Caco-2 (cell line): ENCODE data around the gene FRMD4A. TPM values are rescaled to one million over a fixed set of nuclear protein-coding genes. Genes with fewer than 3 reads are reported as not detected.

ENCODE experiments used
- BruUV-seq: library from RNA; stranded (reverse); fragments of 400-500 nt; replicated peaks from 2 replicates; lab custom pipeline; 2021; lab: Mats Ljungman, UMichigan
- CTCF ChIA-PET: fragments of 300-600 bp; sonication (Branson Sonifier 250); formaldehyde crosslinking; loops from one replicate; lab custom pipeline; 2022; ENCODE audit warnings: antibody characterized with exemption; lab: Charles Lee
- POLR2A ChIA-PET: fragments of 300-600 bp; sonication (Branson Sonifier 250); formaldehyde crosslinking; loops from one replicate; lab custom pipeline; 2022; ENCODE audit warnings: antibody characterized with exemption; lab: Charles Lee
- DNase-seq, 2 experiments: peaks; one replicate each; pipeline versions ENCODE4 v3.0.0 to v3.0.0-alpha.2; 2020 to 2022
- H3K27me3 ChIP-seq: replicated peaks from 2 replicates; pipeline ENCODE4 v1.6.0; 2011; ENCODE audit warnings: low read length; ENCODE audit not compliant: control insufficient read depth, insufficient read depth
- H3K36me3 ChIP-seq: 2 replicates; pipeline ENCODE4 v1.5.1; 2011; ENCODE audit warnings: low read length; ENCODE audit not compliant: control insufficient read depth, insufficient read depth
- H3K4me1 ChIP-seq: fragments of 250-450 bp; sonication (Bioruptor Pico); 2 replicates; pipeline ENCODE4 v1.5.1; 2020; ENCODE audit warnings: mild to moderate bottlenecking
- H3K4me3 ChIP-seq: 2 replicates; pipeline ENCODE4 v1.5.1; 2011; ENCODE audit warnings: low read depth, mild to moderate bottlenecking, control low read depth, low read length
- H3K9me3 ChIP-seq: fragments of 250-450 bp; sonication (Bioruptor Pico); 2 replicates; pipeline ENCODE4 v1.5.1; 2020; ENCODE audit warnings: mild to moderate bottlenecking, moderate library complexity
- H3K27ac Mint-ChIP-seq: one replicate; pipeline ENCODE4 v1.8.0; 2022; ENCODE audit warnings: mixed read lengths; ENCODE audit not compliant: unreplicated experiment
- H3K27me3 Mint-ChIP-seq: one replicate; pipeline ENCODE4 v1.8.0; 2022; ENCODE audit warnings: mixed read lengths; ENCODE audit not compliant: insufficient read depth, unreplicated experiment
- H3K36me3 Mint-ChIP-seq: one replicate; pipeline ENCODE4 v1.8.0; 2022; ENCODE audit warnings: mild to moderate bottlenecking, mixed read lengths; ENCODE audit not compliant: insufficient read depth, unreplicated experiment
- H3K4me1 Mint-ChIP-seq: one replicate; pipeline ENCODE4 v1.8.0; 2022; ENCODE audit warnings: low read depth, mixed read lengths; ENCODE audit not compliant: unreplicated experiment
- H3K4me3 Mint-ChIP-seq: one replicate; pipeline ENCODE4 v1.8.0; 2022; ENCODE audit warnings: mild to moderate bottlenecking, moderate library complexity, mixed read lengths; ENCODE audit not compliant: unreplicated experiment
- H3K9me3 Mint-ChIP-seq: one replicate; pipeline ENCODE4 v1.8.0; 2022; ENCODE audit warnings: mixed read lengths; ENCODE audit not compliant: unreplicated experiment
- CTCF ChIP-seq, 2 experiments: fragments of 200-600 bp in 1 of 2; IDR thresholded peaks; 1 replicate in 1 of 2; 2 replicates in 1 of 2; pipeline versions ENCODE4 v1.5.1 to v1.8.0; 2011 to 2022; ENCODE audit warnings: antibody characterized with exemption in 1 of 2, control low read depth in 1 of 2, inconsistent platforms in 1 of 2, low read depth in 1 of 2, low read length in 1 of 2, mild to moderate bottlenecking in 1 of 2, moderate library complexity in 1 of 2; ENCODE audit not compliant: insufficient read depth in 1 of 2, severe bottlenecking in 1 of 2, unreplicated experiment in 1 of 2
- intact Hi-C: fragments of 100-400 bp; cut with micrococcal nuclease; formaldehyde crosslinking; loops from one replicate; pipeline ENCODE4 v1.10.0; 2022; ENCODE audit not compliant: unreplicated experiment
- total RNA-seq: library from RNA; stranded (reverse); gene quantifications from 2 replicates; pipeline ENCODE4 v1.2.3, GENCODE V29; 2022

The FRMD4A gene
- total RNA-seq, 1 experiment from 2014 or later: 52.1 TPM

- no peak overlapping the region for H3K4me3 ChIP-seq
- no peaks in the 10 kb centered on the region for H3K36me3 ChIP-seq
- DNase-seq: no peak
- Mint-ChIP-seq H3K27ac (no peak overlapping the region), H3K36me3 (no peaks in the 10 kb centered on the region), H3K4me1 (peaks cover 6% of the 10 kb centered on the region), H3K9me3 (no peaks in the 10 kb centered on the region), H3K4me3 (no peak overlapping the region), H3K27me3 (peaks cover 5% of the 10 kb centered on the region)
- intact Hi-C loops: no loop called here
- no peaks in the 10 kb centered on the region for H3K4me1 ChIP-seq
- no peaks in the 10 kb centered on the region for H3K27me3 ChIP-seq
- no peak for TF ChIP-seq CTCF (IDR thresholded peaks at IDR 0.05; ENCODE audit: insufficient read depth in 1 of 2, low read depth in 1 of 2, low read length in 1 of 2, severe bottlenecking in 1 of 2, unreplicated experiment in 1 of 2)
- peaks cover 3% of the 10 kb centered on the region; the same call in 1 of the 2 replicates for H3K9me3 ChIP-seq
- POLR2A ChIA-PET: no interaction called here
- CTCF ChIA-PET: no interaction called here
- no TSS peak for BruUV-seq
Measured at GRCh38 chr10:14150526-14150925, 180.2 kb downstream of the FRMD4A start.

- peaks cover 16% of the 10 kb centered on the region for H3K27me3 Mint-ChIP-seq
- H3K4me1 Mint-ChIP-seq: no peaks in the 10 kb centered on the region
- Histone ChIP-seq H3K36me3 (no peaks in the 10 kb centered on the region), H3K9me3 (no peaks in the 10 kb centered on the region; the same call in 1 of the 2 replicates), H3K27me3 (no peaks in the 10 kb centered on the region), H3K4me1 (no peaks in the 10 kb centered on the region), H3K4me3 (no peak overlapping the region)
- H3K9me3 Mint-ChIP-seq: no peaks in the 10 kb centered on the region
- CTCF ChIA-PET: no interaction called here
- no peak overlapping the region for H3K4me3 Mint-ChIP-seq
- H3K27ac Mint-ChIP-seq: no peak overlapping the region
- intact Hi-C loops: no loop called here
- H3K36me3 Mint-ChIP-seq: no peaks in the 10 kb centered on the region
- DNase-seq: no peak
- TF ChIP-seq CTCF (IDR thresholded peaks at IDR 0.05; ENCODE audit: insufficient read depth in 1 of 2, low read depth in 1 of 2, low read length in 1 of 2, severe bottlenecking in 1 of 2, unreplicated experiment in 1 of 2): no peak
- POLR2A ChIA-PET: no interaction called here
- no TSS peak for BruUV-seq
Measured at GRCh38 chr10:14146501-14146900, 184.2 kb downstream of the FRMD4A start.

GRCh38 chr10:14146025-14146424 lies 184.7 kb downstream of the FRMD4A start:
- peaks cover 14% of the 10 kb centered on the region for H3K27me3 Mint-ChIP-seq
- Histone ChIP-seq H3K4me1 (no peaks in the 10 kb centered on the region), H3K36me3 (no peaks in the 10 kb centered on the region), H3K9me3 (no peaks in the 10 kb centered on the region; the same call in 1 of the 2 replicates), H3K4me3 (no peak overlapping the region), H3K27me3 (no peaks in the 10 kb centered on the region)
- intact Hi-C loops: no loop called here
- no peaks in the 10 kb centered on the region for H3K36me3 Mint-ChIP-seq
- DNase-seq: no peak
- ChIA-PET CTCF (no interaction called here), POLR2A (no interaction called here)
- no peak overlapping the region for H3K27ac Mint-ChIP-seq
- H3K4me1 Mint-ChIP-seq: no peaks in the 10 kb centered on the region
- no TSS peak for BruUV-seq
- no peak for TF ChIP-seq CTCF (IDR thresholded peaks at IDR 0.05; ENCODE audit: insufficient read depth in 1 of 2, low read depth in 1 of 2, low read length in 1 of 2, severe bottlenecking in 1 of 2, unreplicated experiment in 1 of 2)
- no peak overlapping the region for H3K4me3 Mint-ChIP-seq
- no peaks in the 10 kb centered on the region for H3K9me3 Mint-ChIP-seq
